Loucy (cell line): ENCODE measurements around the gene KDELR3.

Experiments
- EZH2phosphoT487 ChIP-seq: fragments of 200-600 bp; IDR thresholded peaks from 2 replicates; pipeline ENCODE4 v1.6.1; 2018; ENCODE audit warnings: antibody characterized with exemption, mild to moderate bottlenecking, moderate library complexity, borderline replicate concordance
- TF ChIP-seq, protein P1 (sequence below): fragments of 200-600 bp; sonication (generic); conservative IDR thresholded peaks from 2 replicates; pipeline ENCODE4 v1.5.1; 2014; ENCODE audit warnings: mild to moderate bottlenecking, antibody characterized with exemption, low read length

DNA sequence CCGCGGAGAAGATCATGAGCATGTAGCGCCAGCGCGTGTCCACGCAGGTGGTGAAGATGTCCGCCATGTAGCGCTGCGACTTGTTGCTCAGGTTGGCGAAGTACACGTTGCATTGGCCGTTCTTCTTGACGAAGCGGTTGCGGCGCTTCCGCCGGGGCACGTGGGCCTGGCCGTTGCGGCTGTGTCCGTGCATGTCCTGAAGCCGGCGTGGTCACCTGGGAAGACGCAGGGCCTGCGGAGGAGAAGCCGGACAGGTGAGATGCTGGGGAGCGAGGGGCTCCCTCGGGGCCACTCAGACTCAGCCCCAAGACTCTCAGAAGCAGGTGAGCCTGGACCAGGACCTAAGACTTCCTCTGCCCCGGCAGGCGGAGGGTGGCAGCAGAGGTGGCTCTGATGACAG lies 40.0 kb upstream of the KDELR3 start:
- TF ChIP-seq, protein P1, sequence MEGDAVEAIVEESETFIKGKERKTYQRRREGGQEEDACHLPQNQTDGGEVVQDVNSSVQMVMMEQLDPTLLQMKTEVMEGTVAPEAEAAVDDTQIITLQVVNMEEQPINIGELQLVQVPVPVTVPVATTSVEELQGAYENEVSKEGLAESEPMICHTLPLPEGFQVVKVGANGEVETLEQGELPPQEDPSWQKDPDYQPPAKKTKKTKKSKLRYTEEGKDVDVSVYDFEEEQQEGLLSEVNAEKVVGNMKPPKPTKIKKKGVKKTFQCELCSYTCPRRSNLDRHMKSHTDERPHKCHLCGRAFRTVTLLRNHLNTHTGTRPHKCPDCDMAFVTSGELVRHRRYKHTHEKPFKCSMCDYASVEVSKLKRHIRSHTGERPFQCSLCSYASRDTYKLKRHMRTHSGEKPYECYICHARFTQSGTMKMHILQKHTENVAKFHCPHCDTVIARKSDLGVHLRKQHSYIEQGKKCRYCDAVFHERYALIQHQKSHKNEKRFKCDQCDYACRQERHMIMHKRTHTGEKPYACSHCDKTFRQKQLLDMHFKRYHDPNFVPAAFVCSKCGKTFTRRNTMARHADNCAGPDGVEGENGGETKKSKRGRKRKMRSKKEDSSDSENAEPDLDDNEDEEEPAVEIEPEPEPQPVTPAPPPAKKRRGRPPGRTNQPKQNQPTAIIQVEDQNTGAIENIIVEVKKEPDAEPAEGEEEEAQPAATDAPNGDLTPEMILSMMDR: no peak
- no peak for TF ChIP-seq EZH2phosphoT487
